ENCODE data around the gene NSUN4. TPM values are rescaled to one million over a fixed set of nuclear protein-coding genes. Genes with fewer than 3 reads are reported as not detected.

Gene NSUN4
- total RNA-seq (2022; extraction: Qiagen RNA extraction): 10.5 to 15.4 TPM (median 14.4 TPM) in 5 replicates

GRCh38 chr1:46340404-46341221 is at the start of gene NSUN4:
Gene NSUN4, plus strand, starts transcription at chr1:46340807. Its CDS starts 20 bp downstream, at chr1:46340827.

GRCh38 chr1:46303038-46303871 is 37.4 kb upstream of the NSUN4 start, which contains the start of the genes LRRC41 and UQCRH:
Gene LRRC41, minus strand, starts transcription at chr1:46303616. Its CDS starts 294 bp downstream, at chr1:46303322.
Gene UQCRH, plus strand, starts transcription at chr1:46303698. Its CDS starts 69 bp downstream, at chr1:46303767.

GRCh38 chr1:46394108-46394871 is 53.7 kb downstream of the NSUN4 start, which contains the start of gene FAAH:
Gene FAAH, plus strand, starts transcription at chr1:46394317. Its CDS starts 32 bp downstream, at chr1:46394349.

Other genes with a start within 250 kb of the NSUN4 start
- 1.8 to 2.2 TPM (median 1.8 TPM) in 5 replicates for gene PIK3R3, start 208.2 kb upstream of the NSUN4 start, total RNA-seq (2022; extraction: Qiagen RNA extraction)
- gene TSPAN1, start 165.7 kb upstream of the NSUN4 start, total RNA-seq (2022; extraction: Qiagen RNA extraction): 1.7 to 2.6 TPM (median 2.3 TPM) in 5 replicates
- gene P3R3URF, start 164.3 kb upstream of the NSUN4 start, total RNA-seq (2022; extraction: Qiagen RNA extraction): not detected in 5 replicates
- 36.0 to 48.3 TPM (median 46.7 TPM) in 5 replicates for gene POMGNT1, start 142.4 kb upstream of the NSUN4 start, total RNA-seq (2022; extraction: Qiagen RNA extraction)
- gene LURAP1, start 137.5 kb upstream of the NSUN4 start, total RNA-seq (2022; extraction: Qiagen RNA extraction): 0.05 TPM in 1 of 5 replicates, not detected in the others
- gene RAD54L, start 93.0 kb upstream of the NSUN4 start, total RNA-seq (2022; extraction: Qiagen RNA extraction): 8.8 to 10.4 TPM (median 9.1 TPM) in 5 replicates
- gene LRRC41, start 37.2 kb upstream of the NSUN4 start, total RNA-seq (2022; extraction: Qiagen RNA extraction): 34.2 to 45.2 TPM (median 43.9 TPM) in 5 replicates
- gene UQCRH, start 37.1 kb upstream of the NSUN4 start, total RNA-seq (2022; extraction: Qiagen RNA extraction): 341 to 613 TPM (median 363 TPM) in 5 replicates
- gene FAAH, start 53.5 kb downstream of the NSUN4 start, total RNA-seq (2022; extraction: Qiagen RNA extraction): 0.48 to 1.2 TPM (median 0.79 TPM) in 5 replicates
- 0.55 to 1.0 TPM (median 0.87 TPM) in 5 replicates for gene DMBX1, start 149.0 kb downstream of the NSUN4 start, total RNA-seq (2022; extraction: Qiagen RNA extraction)
- not detected in 5 replicates for gene KNCN, start 210.8 kb downstream of the NSUN4 start, total RNA-seq (2022; extraction: Qiagen RNA extraction)